Stomach smooth muscle (tissue), 2 donors: ENCODE measurements around the gene ASAP3.

Experiments
- H3K27ac ChIP-seq: one replicate; pipeline ENCODE4 v1.7.0; 2013; ENCODE audit warnings: mild to moderate bottlenecking, low read length, inconsistent platforms
- H3K27me3 ChIP-seq, 2 donors: one replicate each; pipeline ENCODE4 v1.7.0; 2013; ENCODE audit warnings: low read length in 2 of 2; ENCODE audit not compliant: insufficient read depth in 2 of 2, control insufficient read depth in 1 of 2
- H3K36me3 ChIP-seq, 2 donors: one replicate each; pipeline ENCODE4 v1.7.0; 2013; ENCODE audit warnings: low read length in 2 of 2; ENCODE audit not compliant: control insufficient read depth in 2 of 2, insufficient read depth in 2 of 2
- H3K4me1 ChIP-seq: one replicate; pipeline ENCODE4 v1.7.0; 2013; ENCODE audit warnings: low read length; ENCODE audit not compliant: control insufficient read depth, insufficient read depth
- H3K4me3 ChIP-seq, 2 donors: one replicate each; pipeline ENCODE4 v1.7.0; 2013; ENCODE audit warnings: low read length in 2 of 2
- H3K9ac ChIP-seq, 2 donors: one replicate each; pipeline ENCODE4 v1.7.0; 2013; ENCODE audit warnings: low read length in 2 of 2, mild to moderate bottlenecking in 1 of 2
- H3K9me3 ChIP-seq, 2 donors: one replicate each; pipeline ENCODE4 v1.7.0; 2013; ENCODE audit warnings: low read length in 2 of 2; ENCODE audit not compliant: control insufficient read depth in 2 of 2
- donor health status: healthy.
- donor health status: Pancreatic carcinoma.

Gene ASAP3

GRCh38 chr1:23405946-23406345 lies 78.0 kb downstream of the ASAP3 start:
- Histone ChIP-seq H3K27ac (no peak overlapping the region), H3K27me3 (no peaks in the 10 kb centered on the region), H3K9ac (no peak overlapping the region), H3K36me3 (peaks cover 17 to 30% of the 10 kb centered on the region in 2 donors), H3K4me3 (no peak overlapping the region), H3K9me3 (no peaks in the 10 kb centered on the region), H3K4me1 (peaks cover 19% of the 10 kb centered on the region)

- Histone ChIP-seq H3K4me3 (peak overlapping the region; percentile 23 to 35), H3K27ac (peak overlapping the region; percentile 46), H3K9ac (peak overlapping the region; percentile 30 to 42), H3K4me1 (peaks cover 19% of the 10 kb centered on the region), H3K36me3 (peaks cover 13 to 29% of the 10 kb centered on the region in 2 donors), H3K27me3 (no peaks in the 10 kb centered on the region), H3K9me3 (no peaks in the 10 kb centered on the region)
These were observed 80.1 kb downstream of the ASAP3 start for GRCh38 chr1:23403735-23404486.

- peak overlapping the region in 1 of 2 donors; percentile 23 for H3K4me3 ChIP-seq
- no peak overlapping the region for H3K9ac ChIP-seq
- H3K27ac ChIP-seq: peak overlapping the region; percentile 46
- H3K4me1 ChIP-seq: peaks cover 19% of the 10 kb centered on the region
- H3K27me3 ChIP-seq: no peaks in the 10 kb centered on the region
- H3K9me3 ChIP-seq: no peaks in the 10 kb centered on the region
- peaks cover 8 to 23% of the 10 kb centered on the region in 2 donors for H3K36me3 ChIP-seq
These were observed 80.6 kb downstream of the ASAP3 start for GRCh38 chr1:23403355-23403734.

DNA sequence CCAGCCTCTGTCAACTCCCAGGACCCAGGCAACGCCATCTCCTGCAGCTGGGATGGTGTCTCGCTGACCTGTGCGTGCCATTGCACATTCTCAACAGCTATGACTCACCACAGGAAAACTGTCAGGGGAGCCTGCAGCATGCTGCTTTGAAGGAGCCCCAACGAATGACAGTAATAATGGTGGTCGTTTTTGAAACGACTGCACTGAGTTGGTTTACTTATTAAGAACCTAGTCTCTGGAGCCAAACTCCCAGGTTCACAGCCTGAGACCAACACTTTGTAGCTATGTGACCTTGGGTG lies 81.0 kb downstream of the ASAP3 start:
- Histone ChIP-seq H3K9ac (no peak overlapping the region), H3K27ac (peak overlapping the region; percentile 46)

DNA sequence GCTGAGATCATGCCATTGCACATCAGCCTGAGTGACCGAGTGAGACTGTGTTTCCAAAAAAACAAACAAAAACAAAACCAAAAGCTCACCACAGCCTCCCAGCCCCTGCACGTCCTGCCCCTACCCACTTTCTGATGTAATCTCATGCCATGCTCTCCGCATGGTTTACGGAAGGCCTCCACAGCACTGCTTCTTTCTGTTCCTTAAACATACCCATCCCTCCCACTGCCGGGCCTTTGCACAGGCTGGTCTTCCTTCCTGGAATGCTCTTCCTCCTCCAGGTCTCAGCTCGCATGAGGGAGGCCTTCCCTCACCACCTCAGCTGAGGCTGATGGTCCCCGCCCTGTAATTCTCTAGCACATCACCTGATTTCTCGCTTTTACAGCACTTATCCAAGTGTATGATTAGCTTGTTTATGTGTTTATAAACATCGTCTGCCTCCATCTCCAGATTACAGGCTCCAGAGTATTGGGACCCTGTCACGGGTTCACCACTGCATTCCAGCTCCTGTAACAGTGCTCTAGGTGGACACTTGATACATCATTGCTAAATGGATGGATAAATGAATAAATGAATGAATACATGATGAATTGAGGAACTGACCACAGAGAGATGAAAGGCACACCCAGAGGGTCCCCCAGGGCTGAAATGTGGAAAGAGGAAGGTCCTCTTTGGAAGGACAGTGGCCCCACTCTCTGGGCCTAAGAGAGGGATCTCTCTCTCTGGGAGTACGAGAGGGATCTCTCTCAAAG lies 81.5 kb downstream of the ASAP3 start:
- H3K9ac ChIP-seq: no peak overlapping the region
- peak overlapping the region; percentile 46 for H3K27ac ChIP-seq
- peaks cover 19% of the 10 kb centered on the region for H3K4me1 ChIP-seq

More for the DNA sequence above, 81.0 kb downstream of the ASAP3 start:
- no peaks in the 10 kb centered on the region for H3K9me3 ChIP-seq
- no peaks in the 10 kb centered on the region for H3K27me3 ChIP-seq
- peak overlapping the region in 1 of 2 donors; percentile 23 for H3K4me3 ChIP-seq
- peaks cover 19% of the 10 kb centered on the region for H3K4me1 ChIP-seq
- peaks cover 7 to 21% of the 10 kb centered on the region in 2 donors for H3K36me3 ChIP-seq

GRCh38 chr1:23401313-23401712 lies 82.7 kb downstream of the ASAP3 start:
- Histone ChIP-seq H3K27me3 (no peaks in the 10 kb centered on the region), H3K9ac (peak overlapping the region in 1 of 2 donors; percentile 10), H3K27ac (peak overlapping the region; percentile 49), H3K4me3 (no peak overlapping the region), H3K9me3 (no peaks in the 10 kb centered on the region), H3K4me1 (peaks cover 19% of the 10 kb centered on the region), H3K36me3 (peaks cover 17 to 21% of the 10 kb centered on the region in 2 donors)

More for the DNA sequence above, 81.5 kb downstream of the ASAP3 start:
- Histone ChIP-seq H3K36me3 (peaks cover 10 to 21% of the 10 kb centered on the region in 2 donors), H3K27me3 (no peaks in the 10 kb centered on the region), H3K9me3 (no peaks in the 10 kb centered on the region), H3K4me3 (no peak overlapping the region)

GRCh38 chr1:23400324-23401114 lies 83.5 kb downstream of the ASAP3 start:
- peaks cover 19% of the 10 kb centered on the region for H3K4me1 ChIP-seq
- peak overlapping the region in 1 of 2 donors; percentile 21 for H3K9ac ChIP-seq
- H3K36me3 ChIP-seq: peaks cover 18 to 23% of the 10 kb centered on the region in 2 donors
- H3K4me3 ChIP-seq: no peak overlapping the region
- H3K27me3 ChIP-seq: no peaks in the 10 kb centered on the region
- no peak overlapping the region for H3K27ac ChIP-seq
- no peaks in the 10 kb centered on the region for H3K9me3 ChIP-seq

DNA sequence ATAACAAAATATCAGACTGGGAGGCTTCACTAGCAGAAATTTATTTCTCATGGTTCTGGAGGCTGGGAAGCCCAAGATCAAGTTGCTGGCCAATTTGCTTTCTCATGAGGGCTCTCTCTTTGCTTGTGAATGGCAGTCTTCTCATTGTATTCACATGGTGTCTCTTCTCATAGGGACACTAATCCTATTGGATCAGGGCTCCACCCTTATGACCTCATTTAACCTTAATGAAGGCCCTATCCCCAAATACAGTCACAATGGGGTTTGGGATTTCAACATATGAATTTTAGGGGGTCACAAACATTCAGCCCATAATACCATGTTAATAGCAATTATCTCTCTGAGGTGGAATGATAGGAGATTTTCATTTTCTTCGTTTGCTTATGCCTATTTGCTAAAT lies 84.8 kb downstream of the ASAP3 start:
- no peaks in the 10 kb centered on the region for H3K9me3 ChIP-seq
- no peak overlapping the region for H3K9ac ChIP-seq
- H3K27me3 ChIP-seq: no peaks in the 10 kb centered on the region
- peaks cover 26% of the 10 kb centered on the region for H3K4me1 ChIP-seq
- no peak overlapping the region for H3K4me3 ChIP-seq
- H3K27ac ChIP-seq: no peak overlapping the region
- H3K36me3 ChIP-seq: peaks cover 17 to 25% of the 10 kb centered on the region in 2 donors

DNA sequence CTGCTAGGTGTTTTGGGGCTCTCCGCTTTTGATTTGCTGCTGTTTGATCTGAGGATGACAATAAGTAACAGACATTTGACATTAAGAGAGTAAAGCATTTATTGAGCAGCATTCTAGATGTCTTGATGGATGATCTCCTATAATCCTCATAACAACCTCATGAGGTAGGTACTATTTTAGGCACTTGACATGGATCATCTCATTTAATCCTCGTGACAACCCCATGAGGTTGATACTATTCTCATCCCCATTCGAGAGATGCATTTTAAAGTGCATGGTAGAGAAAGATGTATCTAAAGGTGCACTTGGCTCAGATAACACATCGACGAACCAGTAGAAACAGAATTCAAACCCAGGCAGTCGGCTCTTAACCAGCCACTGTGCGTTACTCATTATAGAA lies 86.1 kb downstream of the ASAP3 start:
- H3K4me3 ChIP-seq: no peak overlapping the region
- no peaks in the 10 kb centered on the region for H3K27me3 ChIP-seq
- no peaks in the 10 kb centered on the region for H3K9me3 ChIP-seq
- peaks cover 17 to 29% of the 10 kb centered on the region in 2 donors for H3K36me3 ChIP-seq
- H3K4me1 ChIP-seq: peaks cover 26% of the 10 kb centered on the region
- no peak overlapping the region for H3K9ac ChIP-seq
- no peak overlapping the region for H3K27ac ChIP-seq

GRCh38 chr1:23396380-23396779 lies 87.6 kb downstream of the ASAP3 start:
- Histone ChIP-seq H3K9ac (no peak overlapping the region), H3K27ac (peak overlapping the region; percentile 11), H3K9me3 (no peaks in the 10 kb centered on the region), H3K36me3 (peaks cover 15 to 20% of the 10 kb centered on the region in 2 donors), H3K27me3 (no peaks in the 10 kb centered on the region), H3K4me3 (no peak overlapping the region), H3K4me1 (peaks cover 24% of the 10 kb centered on the region)
